HG03097 (cell line): ENCODE results near the gene SRPRB.

Source experiments
- ATAC-seq: cut with Tn5 transposase; IDR thresholded peaks from one replicate; pipeline ENCODE4 v1.9.1; 2021; ENCODE audit not compliant: unreplicated experiment, low FRiP score

Gene SRPRB

GRCh38 chr3:133863911-133864310 lies 58.3 kb downstream of the SRPRB start:
- ATAC-seq, result no peak

DNA sequence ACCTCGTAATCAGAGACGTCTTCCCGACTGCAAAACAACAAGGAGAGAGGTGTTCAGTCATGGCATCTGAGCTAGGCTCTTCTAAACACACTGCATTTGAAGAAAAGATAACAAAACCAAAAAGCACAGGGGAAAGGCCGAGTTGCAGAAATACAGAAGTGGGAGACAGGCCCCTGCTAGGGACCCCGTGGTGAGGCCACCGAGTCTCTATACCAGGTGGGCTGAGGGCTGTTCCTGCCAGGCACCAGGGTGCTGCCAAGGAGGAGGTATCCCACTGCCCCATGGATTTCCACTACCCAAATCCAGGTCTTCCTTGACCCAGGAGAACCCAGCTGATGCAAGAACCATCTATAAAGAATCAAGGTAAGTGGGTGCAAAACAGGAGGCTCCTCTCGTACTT lies 59.0 kb downstream of the SRPRB start:
- ATAC-seq, result no peak

DNA sequence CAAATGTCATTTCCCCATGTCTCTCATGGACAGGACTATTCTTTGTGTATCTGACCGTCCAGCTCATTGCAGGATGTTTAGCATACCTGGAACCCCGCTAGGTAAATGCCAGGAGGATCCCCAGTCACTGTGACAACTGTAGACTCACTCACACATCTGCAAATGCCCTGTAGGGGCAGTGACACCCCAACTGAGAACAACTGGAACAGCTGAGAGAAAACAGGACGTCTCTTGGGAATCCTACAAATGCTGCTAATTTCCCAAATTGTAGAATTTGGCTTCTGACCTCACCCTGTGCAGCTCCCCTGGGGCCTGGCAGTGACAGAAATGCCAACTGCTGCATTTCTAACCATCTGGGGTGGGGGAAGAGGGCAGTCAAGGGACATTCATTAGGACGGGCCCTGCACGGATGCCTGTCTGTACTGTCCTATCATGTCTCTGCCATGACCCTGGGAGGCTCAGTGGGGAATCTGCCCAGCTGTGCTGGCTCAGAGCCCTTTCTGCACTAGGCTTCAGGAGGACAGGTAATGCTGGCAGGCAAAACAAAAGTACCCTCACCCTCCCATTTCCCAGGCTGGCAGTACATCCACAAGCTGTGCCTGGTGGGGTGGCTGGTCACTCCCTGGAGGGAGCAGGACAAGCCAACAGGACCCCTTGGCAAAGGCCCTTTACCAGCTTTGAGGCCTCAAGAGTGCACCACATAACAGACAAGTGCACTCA lies 59.7 kb downstream of the SRPRB start:
- no peak for ATAC-seq

DNA sequence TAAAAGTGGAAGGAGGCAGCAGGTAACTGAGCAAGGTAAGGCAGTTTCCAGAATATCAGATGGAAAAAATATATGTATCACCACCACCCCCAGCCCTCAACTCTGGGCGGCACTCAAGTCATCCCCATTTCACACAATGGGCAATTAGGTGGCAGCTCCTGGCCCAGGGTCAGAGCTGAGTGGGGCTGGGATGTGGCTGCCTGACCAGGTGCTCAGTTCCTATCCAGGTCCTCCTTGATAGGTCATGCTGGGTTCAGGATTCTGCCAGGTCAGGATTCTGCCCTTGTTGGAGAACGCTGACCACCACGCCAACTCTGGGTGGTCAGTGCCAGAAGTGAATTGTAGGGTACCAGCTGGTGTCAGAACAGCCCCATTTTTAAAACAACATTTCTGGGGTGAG lies 60.5 kb downstream of the SRPRB start:
- ATAC-seq, result no peak

DNA sequence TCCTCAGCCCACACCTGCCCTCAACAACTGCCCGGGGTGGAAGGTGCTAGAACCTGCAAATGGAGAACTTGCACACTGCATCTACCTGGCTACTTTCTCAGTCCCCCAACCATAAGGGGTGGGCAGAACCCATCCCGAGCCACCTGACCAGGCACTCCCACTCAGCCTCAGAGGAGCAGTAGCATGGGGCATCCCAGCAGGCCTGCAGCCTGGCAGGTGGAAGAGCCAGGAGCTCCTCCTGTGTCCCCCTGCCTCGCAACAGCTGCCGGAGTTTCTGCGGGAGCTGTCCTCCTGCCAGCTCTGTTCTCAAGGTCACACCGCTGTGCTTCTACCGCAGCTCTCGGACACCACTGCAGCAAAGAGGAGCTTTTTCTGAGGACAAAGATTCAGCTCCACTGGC lies 62.6 kb downstream of the SRPRB start:
- no peak for ATAC-seq

- no peak for ATAC-seq
These were observed 63.3 kb downstream of the SRPRB start for GRCh38 chr3:133868758-133869475.

DNA sequence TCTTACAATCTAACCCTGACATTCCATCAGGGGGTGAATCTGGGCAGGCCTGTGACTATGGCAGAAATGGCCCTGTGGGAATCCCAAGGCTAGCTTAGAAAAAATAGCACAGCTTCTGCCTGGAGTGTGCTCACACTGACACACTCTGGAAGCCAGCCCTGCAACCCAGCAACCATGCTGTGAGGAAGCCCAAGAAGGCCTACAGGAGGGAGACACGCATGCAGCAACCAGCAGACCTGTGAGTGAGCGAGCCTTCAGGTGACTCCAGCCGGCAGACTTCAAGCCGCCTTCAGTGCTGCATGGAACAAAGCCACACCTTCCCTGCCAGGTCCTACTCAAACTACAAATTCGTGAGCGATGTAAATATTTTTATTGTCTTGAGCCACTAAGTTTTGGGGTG lies 64.0 kb downstream of the SRPRB start:
- no peak for ATAC-seq

DNA sequence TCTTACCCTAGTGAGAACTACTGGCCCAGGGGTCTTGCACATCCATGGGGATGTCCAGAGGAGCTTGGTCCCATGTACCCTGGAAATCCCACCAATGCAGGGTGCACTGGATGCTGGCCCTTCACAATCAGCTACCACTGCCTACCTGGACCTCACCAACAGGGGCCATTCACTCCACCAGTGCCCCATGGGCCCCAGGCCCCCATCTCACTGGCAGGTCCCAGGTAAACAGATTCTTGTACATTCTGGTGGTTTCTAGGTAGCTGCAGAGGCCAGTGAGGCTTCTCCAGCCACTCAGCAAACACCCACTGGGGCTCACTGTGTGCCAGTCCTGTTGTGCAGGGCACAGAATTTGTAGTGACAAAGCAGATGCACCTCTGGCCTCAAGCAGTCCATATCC lies 65.2 kb downstream of the SRPRB start:
- no peak for ATAC-seq
